ENCODE results near the gene SLC25A36. TPM values are rescaled to one million over a fixed set of nuclear protein-coding genes. Genes with fewer than 3 reads are reported as not detected.

SLC25A36 gene
- total RNA-seq, 1 donor from 2014 or later, result 130 TPM

DNA sequence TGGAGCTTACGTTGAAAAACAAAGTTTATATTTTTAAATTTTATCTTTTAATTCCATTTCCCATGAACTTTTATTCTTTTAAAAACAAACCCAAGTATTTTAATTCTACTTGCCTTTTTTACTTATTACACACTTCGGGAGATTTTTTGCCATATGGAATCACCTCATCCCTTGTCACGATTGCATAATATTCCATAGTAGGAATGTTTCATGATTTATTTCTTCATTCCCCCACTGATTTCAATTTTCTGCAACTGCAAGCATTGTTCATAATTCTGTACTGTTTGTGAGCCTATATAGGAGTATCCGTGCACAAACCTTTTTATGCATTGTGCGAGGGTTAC lies 574 bp upstream of the SLC25A36 start:
- no peak for DNase-seq (ENCODE audit: low spot score, unreplicated experiment)
- Mint-ChIP-seq H3K36me3 (ENCODE audit: insufficient read depth) (peaks cover 6% of the 10 kb centered on the region), H3K4me1 (ENCODE audit: low read depth) (peaks cover 25% of the 10 kb centered on the region), H3K27me3 (no peaks in the 10 kb centered on the region), H3K4me3 (ENCODE audit: low read depth) (peak overlapping the region; percentile 93), H3K9me3 (ENCODE audit: low read depth) (peaks cover 10% of the 10 kb centered on the region), H3K27ac (peak overlapping the region; percentile 99)
- TF ChIP-seq, protein P1, sequence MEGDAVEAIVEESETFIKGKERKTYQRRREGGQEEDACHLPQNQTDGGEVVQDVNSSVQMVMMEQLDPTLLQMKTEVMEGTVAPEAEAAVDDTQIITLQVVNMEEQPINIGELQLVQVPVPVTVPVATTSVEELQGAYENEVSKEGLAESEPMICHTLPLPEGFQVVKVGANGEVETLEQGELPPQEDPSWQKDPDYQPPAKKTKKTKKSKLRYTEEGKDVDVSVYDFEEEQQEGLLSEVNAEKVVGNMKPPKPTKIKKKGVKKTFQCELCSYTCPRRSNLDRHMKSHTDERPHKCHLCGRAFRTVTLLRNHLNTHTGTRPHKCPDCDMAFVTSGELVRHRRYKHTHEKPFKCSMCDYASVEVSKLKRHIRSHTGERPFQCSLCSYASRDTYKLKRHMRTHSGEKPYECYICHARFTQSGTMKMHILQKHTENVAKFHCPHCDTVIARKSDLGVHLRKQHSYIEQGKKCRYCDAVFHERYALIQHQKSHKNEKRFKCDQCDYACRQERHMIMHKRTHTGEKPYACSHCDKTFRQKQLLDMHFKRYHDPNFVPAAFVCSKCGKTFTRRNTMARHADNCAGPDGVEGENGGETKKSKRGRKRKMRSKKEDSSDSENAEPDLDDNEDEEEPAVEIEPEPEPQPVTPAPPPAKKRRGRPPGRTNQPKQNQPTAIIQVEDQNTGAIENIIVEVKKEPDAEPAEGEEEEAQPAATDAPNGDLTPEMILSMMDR (IDR thresholded peaks at IDR 0.05; ENCODE audit: unreplicated experiment), result no peak

DNA sequence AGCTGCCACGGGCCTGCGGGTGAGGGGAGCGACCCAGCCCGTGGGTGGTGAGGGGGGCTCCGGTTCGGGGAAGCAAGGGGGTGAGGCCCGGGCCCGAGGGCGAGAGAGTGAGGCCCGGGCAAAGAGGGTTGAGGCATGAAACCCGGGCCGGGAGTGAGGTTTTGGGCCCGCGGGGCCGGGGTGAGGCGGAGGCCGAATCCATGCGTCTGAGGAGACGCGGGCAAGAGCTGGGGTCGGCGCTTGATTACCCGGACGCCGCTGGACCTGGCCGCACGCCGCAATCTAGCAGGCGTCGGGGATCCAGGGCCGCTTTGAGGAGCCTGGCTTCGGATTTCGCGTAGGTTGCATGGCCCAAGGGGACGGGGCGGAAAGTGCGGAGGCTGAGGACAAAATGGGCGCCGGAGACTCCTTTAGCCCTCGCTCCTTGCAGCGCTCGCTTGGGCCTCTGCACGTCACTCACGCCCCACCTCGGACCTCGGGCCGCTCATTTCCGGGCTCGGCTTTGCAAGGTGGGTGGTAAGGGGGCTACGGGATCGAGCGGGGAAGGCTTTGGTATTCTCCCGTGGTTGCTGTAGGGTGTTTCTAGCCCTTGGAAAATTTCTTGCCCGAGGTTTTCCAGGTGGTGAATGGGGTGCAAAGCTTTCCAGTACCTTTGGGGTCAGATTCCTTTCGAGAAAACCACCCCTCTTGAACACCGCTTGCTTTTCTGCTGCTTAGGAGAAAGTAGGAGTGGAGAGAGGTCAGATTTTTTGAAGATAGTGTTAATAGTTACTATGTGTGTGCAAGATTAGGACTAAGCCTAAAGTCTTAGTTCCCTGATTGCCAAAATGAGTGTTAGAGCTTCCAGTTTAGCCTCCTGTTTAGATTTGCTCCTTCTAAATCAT lies 827 bp downstream of the SLC25A36 start:
- DNase-seq (ENCODE audit: low spot score, unreplicated experiment), result peak; percentile 57
- Mint-ChIP-seq H3K4me3 (ENCODE audit: low read depth) (peak overlapping the region; percentile 93), H3K27ac (peak overlapping the region; percentile 99), H3K36me3 (ENCODE audit: insufficient read depth) (peaks cover 8% of the 10 kb centered on the region), H3K27me3 (no peaks in the 10 kb centered on the region), H3K4me1 (ENCODE audit: low read depth) (peaks cover 38% of the 10 kb centered on the region), H3K9me3 (ENCODE audit: low read depth) (peaks cover 4% of the 10 kb centered on the region)
- TF ChIP-seq, protein P1 (IDR thresholded peaks at IDR 0.05; ENCODE audit: unreplicated experiment), result no peak

DNA sequence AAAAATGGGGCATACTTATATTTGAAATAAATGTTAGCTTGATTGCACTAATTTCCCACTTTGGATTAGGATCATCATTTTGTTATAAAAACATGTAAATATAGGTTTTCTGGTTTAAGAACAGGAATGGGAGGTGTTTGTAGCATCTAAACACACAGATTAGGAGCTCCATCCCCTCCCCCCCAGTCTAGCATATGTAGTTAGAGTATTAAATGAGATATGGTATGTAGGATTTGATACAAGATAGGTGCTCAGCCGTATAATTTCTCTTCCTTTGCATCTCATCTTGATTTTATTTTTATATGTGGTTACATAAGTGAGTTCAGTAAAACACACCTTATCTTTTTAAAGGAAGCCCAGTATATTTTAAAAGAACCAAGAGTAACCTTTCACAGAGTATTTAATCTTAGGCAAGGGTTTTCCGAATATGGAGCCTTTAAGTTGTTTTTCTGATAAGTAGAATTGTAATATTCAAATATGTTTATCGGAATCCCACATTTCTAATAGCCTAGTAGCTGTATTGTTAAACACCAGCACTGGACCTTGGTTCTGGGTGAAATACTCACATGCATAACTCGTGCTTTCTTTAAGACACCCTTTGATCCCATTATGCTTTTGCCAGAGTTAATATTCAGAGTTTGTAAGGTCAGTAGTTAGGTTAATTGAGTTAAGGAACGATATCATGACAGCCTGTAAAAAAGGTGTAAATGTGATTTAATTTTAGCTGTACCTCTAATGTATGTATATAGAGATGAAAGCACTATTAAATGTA lies 2.3 kb downstream of the SLC25A36 start:
- TF ChIP-seq, protein P1 (IDR thresholded peaks at IDR 0.05; ENCODE audit: unreplicated experiment), result no peak
- H3K9me3 Mint-ChIP-seq (ENCODE audit: low read depth), result peaks cover 4% of the 10 kb centered on the region
- H3K4me1 Mint-ChIP-seq (ENCODE audit: low read depth), result peaks cover 45% of the 10 kb centered on the region
- no peaks in the 10 kb centered on the region for H3K27me3 Mint-ChIP-seq
- H3K36me3 Mint-ChIP-seq (ENCODE audit: insufficient read depth), result peaks cover 10% of the 10 kb centered on the region
- peak overlapping the region; percentile 93 for H3K4me3 Mint-ChIP-seq (ENCODE audit: low read depth)
- peak overlapping the region; percentile 99 for H3K27ac Mint-ChIP-seq
- DNase-seq (ENCODE audit: low spot score, unreplicated experiment), result no peak

DNA sequence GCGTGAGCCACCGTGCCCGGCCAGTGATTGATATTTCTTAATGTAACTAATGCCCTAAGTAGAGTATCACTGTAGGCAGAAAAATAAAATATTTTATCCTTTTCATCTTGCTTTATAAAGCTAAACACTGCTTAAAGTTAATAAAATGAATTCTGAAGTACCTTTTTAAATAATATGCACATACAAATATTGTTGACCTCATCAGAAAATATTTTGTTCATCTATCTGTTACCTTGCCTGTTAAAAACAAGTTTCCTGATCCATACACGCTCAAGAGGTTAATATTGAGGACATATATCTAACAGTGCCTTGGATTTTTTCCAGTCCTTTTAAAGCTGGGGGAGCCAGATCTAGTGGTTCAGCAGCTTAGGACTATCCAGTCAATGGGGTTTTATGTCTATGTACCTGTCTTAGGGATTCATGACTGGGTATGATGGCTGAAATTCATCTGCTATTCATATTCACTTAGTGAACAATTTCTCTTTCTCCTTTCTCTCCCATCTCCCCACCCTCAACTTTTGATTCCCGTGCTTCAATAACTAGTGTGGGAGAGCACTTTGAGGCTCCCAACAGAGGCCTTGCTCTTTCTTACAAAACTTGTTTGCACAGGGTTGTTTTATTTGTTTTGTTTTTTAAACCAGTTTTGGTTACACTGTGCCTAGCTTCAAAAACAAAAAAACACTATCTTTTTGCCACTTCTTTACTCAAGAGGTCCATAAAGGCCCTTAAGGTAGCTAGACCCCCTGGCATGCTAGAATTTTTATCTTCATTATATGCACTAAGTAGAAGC lies 7.0 kb downstream of the SLC25A36 start:
- H3K9me3 Mint-ChIP-seq (ENCODE audit: low read depth), result peaks cover 4% of the 10 kb centered on the region
- no peak for DNase-seq (ENCODE audit: low spot score, unreplicated experiment)
- TF ChIP-seq, protein P1 (IDR thresholded peaks at IDR 0.05; ENCODE audit: unreplicated experiment), result no peak
- no peak overlapping the region for H3K4me3 Mint-ChIP-seq (ENCODE audit: low read depth)
- no peaks in the 10 kb centered on the region for H3K27me3 Mint-ChIP-seq
- H3K36me3 Mint-ChIP-seq (ENCODE audit: insufficient read depth), result peaks cover 10% of the 10 kb centered on the region
- H3K27ac Mint-ChIP-seq, result no peak overlapping the region
- H3K4me1 Mint-ChIP-seq (ENCODE audit: low read depth), result peaks cover 71% of the 10 kb centered on the region

DNA sequence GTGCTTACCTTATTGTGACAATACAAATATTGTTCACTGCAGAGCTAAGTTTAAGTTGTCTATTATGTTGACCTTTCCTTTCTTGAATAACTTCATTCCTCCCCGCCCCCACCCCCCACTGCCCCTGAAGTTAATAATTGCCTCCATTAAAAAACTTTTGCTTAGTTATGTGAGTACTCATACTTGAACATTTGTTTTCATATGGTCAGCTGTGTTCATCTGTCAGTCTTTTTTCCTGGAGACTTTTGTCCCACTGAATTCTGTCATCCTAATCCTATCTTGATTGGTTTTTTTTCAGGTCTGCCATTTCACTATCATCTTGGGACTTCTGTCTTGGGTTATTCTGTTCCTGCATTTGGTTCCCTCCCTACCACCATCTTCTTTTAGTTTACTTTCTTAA lies 8.5 kb downstream of the SLC25A36 start:
- H3K27me3 Mint-ChIP-seq, result no peaks in the 10 kb centered on the region
- no peak for DNase-seq (ENCODE audit: low spot score, unreplicated experiment)
- TF ChIP-seq, protein P1 (IDR thresholded peaks at IDR 0.05; ENCODE audit: unreplicated experiment), result no peak
- H3K4me1 Mint-ChIP-seq (ENCODE audit: low read depth), result peaks cover 72% of the 10 kb centered on the region
- H3K27ac Mint-ChIP-seq, result peak overlapping the region; percentile 84
- peak overlapping the region; percentile 5 for H3K4me3 Mint-ChIP-seq (ENCODE audit: low read depth)
- peaks cover 10% of the 10 kb centered on the region for H3K36me3 Mint-ChIP-seq (ENCODE audit: insufficient read depth)
- H3K9me3 Mint-ChIP-seq (ENCODE audit: low read depth), result peaks cover 4% of the 10 kb centered on the region

Measured in progenitor cell of endocrine pancreas (in vitro differentiated cells).